ENCODE data around the gene TLR8. TPM values are rescaled to one million over a fixed set of nuclear protein-coding genes. Genes with fewer than 3 reads are reported as not detected.

The TLR8 gene
- total RNA-seq, 1 donor from 2014 or later: not detected

GRCh38 chrX:12885508-12885907 lies 20.9 kb upstream of the TLR8 start:
- H3K27ac ChIP-seq (ENCODE audit: low read depth, low read length): no peak overlapping the region

GRCh38 chrX:12886545-12886944 lies 19.9 kb upstream of the TLR8 start:
- no peak overlapping the region for H3K4me2 ChIP-seq (ENCODE audit: low read length)
- Mint-ChIP-seq H3K36me3 (ENCODE audit: low read depth, unreplicated experiment) (no peaks in the 10 kb centered on the region), H3K4me3 (ENCODE audit: unreplicated experiment) (no peak overlapping the region), H3K9me3 (ENCODE audit: unreplicated experiment) (no peaks in the 10 kb centered on the region), H3K27me3 (ENCODE audit: low read depth, unreplicated experiment) (peaks cover 7% of the 10 kb centered on the region), H3K4me1 (ENCODE audit: low read depth, unreplicated experiment) (peaks cover 12% of the 10 kb centered on the region), H3K27ac (ENCODE audit: unreplicated experiment) (no peak overlapping the region)
- no peaks in the 10 kb centered on the region for H3K4me1 ChIP-seq (ENCODE audit: insufficient read depth, low read length)
- no peaks in the 10 kb centered on the region for H3K79me2 ChIP-seq (ENCODE audit: insufficient read depth, low read length)
- H2AFZ ChIP-seq (ENCODE audit: low read depth, low read length): no peak overlapping the region
- FAIRE-seq (peak; percentile 86), DNase-seq (ENCODE audit: low read depth) (no peak)
- H3K9ac ChIP-seq (ENCODE audit: low read length): no peak overlapping the region
- TF ChIP-seq EZH2 (IDR thresholded peaks at IDR 0.05; ENCODE audit: insufficient read depth, low read length) (no peak), CTCF (IDR thresholded peaks at IDR 0.05; ENCODE audit: insufficient read depth, low read depth, low read length) (no peak)
- H3K36me3 ChIP-seq (ENCODE audit: insufficient read depth, low read length): no peaks in the 10 kb centered on the region
- H4K20me1 ChIP-seq (ENCODE audit: insufficient read depth, low read length): no peaks in the 10 kb centered on the region
- no peak overlapping the region for H3K27ac ChIP-seq (ENCODE audit: low read depth, low read length)
- no peak overlapping the region for H3K4me3 ChIP-seq (ENCODE audit: insufficient read depth, low read depth, low read length)
- no peaks in the 10 kb centered on the region for H3K9me3 ChIP-seq (ENCODE audit: insufficient read depth, low read depth, low read length)
- H3K27me3 ChIP-seq (ENCODE audit: insufficient read depth, low read length): no peaks in the 10 kb centered on the region

More at GRCh38 chrX:12885508-12885907, 20.9 kb upstream of the TLR8 start:
- Mint-ChIP-seq H3K36me3 (ENCODE audit: low read depth, unreplicated experiment) (no peaks in the 10 kb centered on the region), H3K27ac (ENCODE audit: unreplicated experiment) (no peak overlapping the region), H3K4me1 (ENCODE audit: low read depth, unreplicated experiment) (peaks cover 12% of the 10 kb centered on the region), H3K9me3 (ENCODE audit: unreplicated experiment) (no peaks in the 10 kb centered on the region), H3K4me3 (ENCODE audit: unreplicated experiment) (no peak overlapping the region), H3K27me3 (ENCODE audit: low read depth, unreplicated experiment) (peaks cover 5% of the 10 kb centered on the region)
- no peaks in the 10 kb centered on the region for H3K4me1 ChIP-seq (ENCODE audit: insufficient read depth, low read length)
- no peak overlapping the region for H3K9ac ChIP-seq (ENCODE audit: low read length)
- FAIRE-seq (peak; percentile 63), DNase-seq (ENCODE audit: low read depth) (no peak)
- H3K4me3 ChIP-seq (ENCODE audit: insufficient read depth, low read depth, low read length): no peak overlapping the region
- no peak overlapping the region for H2AFZ ChIP-seq (ENCODE audit: low read depth, low read length)
- H3K36me3 ChIP-seq (ENCODE audit: insufficient read depth, low read length): no peaks in the 10 kb centered on the region
- H3K27me3 ChIP-seq (ENCODE audit: insufficient read depth, low read length): no peaks in the 10 kb centered on the region
- no peak overlapping the region for H3K4me2 ChIP-seq (ENCODE audit: low read length)
- TF ChIP-seq CTCF (IDR thresholded peaks at IDR 0.05; ENCODE audit: insufficient read depth, low read depth, low read length) (no peak), EZH2 (IDR thresholded peaks at IDR 0.05; ENCODE audit: insufficient read depth, low read length) (no peak)
- H4K20me1 ChIP-seq (ENCODE audit: insufficient read depth, low read length): no peaks in the 10 kb centered on the region
- no peaks in the 10 kb centered on the region for H3K9me3 ChIP-seq (ENCODE audit: insufficient read depth, low read depth, low read length)
- no peaks in the 10 kb centered on the region for H3K79me2 ChIP-seq (ENCODE audit: insufficient read depth, low read length)

GRCh38 chrX:12887141-12887540 lies 19.3 kb upstream of the TLR8 start:
- H3K27me3 Mint-ChIP-seq (ENCODE audit: low read depth, unreplicated experiment): peaks cover 4% of the 10 kb centered on the region
- no peak overlapping the region for H2AFZ ChIP-seq (ENCODE audit: low read depth, low read length)
- no peaks in the 10 kb centered on the region for H3K4me1 ChIP-seq (ENCODE audit: insufficient read depth, low read length)
- H3K36me3 ChIP-seq (ENCODE audit: insufficient read depth, low read length): no peaks in the 10 kb centered on the region
- no peaks in the 10 kb centered on the region for H3K27me3 ChIP-seq (ENCODE audit: insufficient read depth, low read length)
- H3K4me1 Mint-ChIP-seq (ENCODE audit: low read depth, unreplicated experiment): peaks cover 12% of the 10 kb centered on the region
- no peak overlapping the region for H3K4me3 Mint-ChIP-seq (ENCODE audit: unreplicated experiment)
- no peaks in the 10 kb centered on the region for H3K36me3 Mint-ChIP-seq (ENCODE audit: low read depth, unreplicated experiment)
- H3K27ac ChIP-seq (ENCODE audit: low read depth, low read length): no peak overlapping the region
- DNase-seq (ENCODE audit: low read depth): no peak
- no peaks in the 10 kb centered on the region for H3K9me3 Mint-ChIP-seq (ENCODE audit: unreplicated experiment)
- no peak overlapping the region for H3K4me2 ChIP-seq (ENCODE audit: low read length)
- peak; percentile 92 for FAIRE-seq
- no peak overlapping the region for H3K27ac Mint-ChIP-seq (ENCODE audit: unreplicated experiment)
- H3K4me3 ChIP-seq (ENCODE audit: insufficient read depth, low read depth, low read length): no peak overlapping the region
- H3K79me2 ChIP-seq (ENCODE audit: insufficient read depth, low read length): no peaks in the 10 kb centered on the region
- TF ChIP-seq CTCF (IDR thresholded peaks at IDR 0.05; ENCODE audit: insufficient read depth, low read depth, low read length): no peak
- TF ChIP-seq EZH2 (IDR thresholded peaks at IDR 0.05; ENCODE audit: insufficient read depth, low read length): no peak
- H3K9me3 ChIP-seq (ENCODE audit: insufficient read depth, low read depth, low read length): no peaks in the 10 kb centered on the region
- H4K20me1 ChIP-seq (ENCODE audit: insufficient read depth, low read length): no peaks in the 10 kb centered on the region
- no peak overlapping the region for H3K9ac ChIP-seq (ENCODE audit: low read length)

Data from astrocyte (in vitro differentiated cells and primary cell).